Omental fat pad (tissue), 4 donors: Measurements from ENCODE around the gene LGALS3BP. TPM values are rescaled to one million over a fixed set of nuclear protein-coding genes. Genes with fewer than 3 reads are reported as not detected.

ENCODE experiments used
- ATAC-seq: fragments of 150-250 bp; one replicate; pipeline ENCODE4 v1.9.1; 2016; ENCODE audit warnings: mild to moderate bottlenecking, moderate library complexity; ENCODE audit not compliant: low FRiP score
- DNase-seq: peaks from one replicate; pipeline ENCODE4 v3.0.0-alpha.2; 2019; ENCODE audit warnings: low spot score
- CTCF ChIP-seq, 3 donors: fragments of 450-650 bp; IDR thresholded peaks; one replicate each; pipeline ENCODE4 v1.5.1; 2016 to 2017; ENCODE audit warnings: antibody characterized with exemption in 3 of 3, mild to moderate bottlenecking in 3 of 3, moderate library complexity in 2 of 3
- total RNA-seq, 4 donors: library from RNA; depleted of rRNA; stranded (reverse); fragments of >200 nt; gene quantifications; one replicate each; pipeline ENCODE4 v1.1.0, GENCODE V29; 2016

Gene LGALS3BP
- total RNA-seq, 4 donors from 2014 or later, result 325 to 516 (median 441) TPM

GRCh38 chr17:78986048-78986648, 6.4 kb upstream of the LGALS3BP start:
- peak; percentile 53 for ATAC-seq

GRCh38 chr17:78985395-78985794, 5.7 kb upstream of the LGALS3BP start:
- no peak for ATAC-seq
- no peak for DNase-seq
- no peak for TF ChIP-seq CTCF (IDR thresholded peaks at IDR 0.05)

More at GRCh38 chr17:78986048-78986648, 6.4 kb upstream of the LGALS3BP start:
- no peak for DNase-seq
- no peak for TF ChIP-seq CTCF (IDR thresholded peaks at IDR 0.05)

- ATAC-seq (no peak), DNase-seq (no peak)
- no peak for TF ChIP-seq CTCF (IDR thresholded peaks at IDR 0.05)
Observed at GRCh38 chr17:78981010-78981888, 1.5 kb upstream of the LGALS3BP start.

- TF ChIP-seq CTCF (IDR thresholded peaks at IDR 0.05), result no peak
- DNase-seq (no peak), ATAC-seq (no peak)
Observed at GRCh38 chr17:78980624-78980972, 875 bp upstream of the LGALS3BP start.

GRCh38 chr17:78977997-78978973, 1.4 kb downstream of the LGALS3BP start:
- DNase-seq (no peak), ATAC-seq (no peak)
- no peak for TF ChIP-seq CTCF (IDR thresholded peaks at IDR 0.05)

GRCh38 chr17:78977681-78977943, 2.1 kb downstream of the LGALS3BP start:
- TF ChIP-seq CTCF (IDR thresholded peaks at IDR 0.05), result no peak
- DNase-seq (no peak), ATAC-seq (no peak)
